ENCODE measurements around the gene PTPRD.

Gene PTPRD

GRCh38 chr9:8600914-8601680 lies 2011.7 kb downstream of the PTPRD start:
- TF ChIP-seq CTCF (IDR thresholded peaks at IDR 0.05; ENCODE audit: insufficient read depth, low read length, poor library complexity, severe bottlenecking) (no peak), EZH2phosphoT487 (conservative IDR thresholded peaks at IDR 0.05; ENCODE audit: low read length) (no peak)
- H3K27me3 ChIP-seq (ENCODE audit: low read length) = no peaks in the 10 kb centered on the region

GRCh38 chr9:8599937-8600336 lies 2012.9 kb downstream of the PTPRD start:
- H3K4me2 ChIP-seq (ENCODE audit: low read depth, low read length, poor library complexity, severe bottlenecking) = no peak overlapping the region
- H3K4me3 ChIP-seq (ENCODE audit: insufficient read depth, low read length, poor library complexity, severe bottlenecking) = no peak overlapping the region
- H3K27me3 ChIP-seq (ENCODE audit: low read length) = no peaks in the 10 kb centered on the region
- H2AFZ ChIP-seq (ENCODE audit: low read depth, low read length, severe bottlenecking) = no peak overlapping the region
- no peaks in the 10 kb centered on the region for H4K20me1 ChIP-seq (ENCODE audit: low read depth, low read length)
- no peaks in the 10 kb centered on the region for H3K79me2 ChIP-seq (ENCODE audit: insufficient read depth, low read length)
- no peaks in the 10 kb centered on the region for H3F3A ChIP-seq (ENCODE audit: insufficient read depth)
- H3K9me2 ChIP-seq (replicated peaks; ENCODE audit: insufficient read depth, low read length) = no peaks in the 10 kb centered on the region
- no peak overlapping the region for H3K9ac ChIP-seq (ENCODE audit: low read length)
- no peak for TF ChIP-seq EZH2phosphoT487 (conservative IDR thresholded peaks at IDR 0.05; ENCODE audit: low read length)
- no peak for TF ChIP-seq CTCF (IDR thresholded peaks at IDR 0.05; ENCODE audit: insufficient read depth, low read length, poor library complexity, severe bottlenecking)
- H3K36me3 ChIP-seq (ENCODE audit: low read length) = no peaks in the 10 kb centered on the region; the same call in 1 of the 2 replicates
- no peak overlapping the region for H3K27ac ChIP-seq (ENCODE audit: low read depth, low read length)
- no peaks in the 10 kb centered on the region for H3K9me3 ChIP-seq (ENCODE audit: insufficient read depth, low read length)

More at GRCh38 chr9:8600914-8601680, 2011.7 kb downstream of the PTPRD start:
- H3K36me3 ChIP-seq (ENCODE audit: low read length) = no peaks in the 10 kb centered on the region; the same call in 1 of the 2 replicates
- no peak overlapping the region for H3K4me3 ChIP-seq (ENCODE audit: insufficient read depth, low read length, poor library complexity, severe bottlenecking)
- H3K9me3 ChIP-seq (ENCODE audit: insufficient read depth, low read length) = no peaks in the 10 kb centered on the region
- H2AFZ ChIP-seq (ENCODE audit: low read depth, low read length, severe bottlenecking) = no peak overlapping the region
- H3K79me2 ChIP-seq (ENCODE audit: insufficient read depth, low read length) = no peaks in the 10 kb centered on the region
- no peaks in the 10 kb centered on the region for H3F3A ChIP-seq (ENCODE audit: insufficient read depth)
- no peaks in the 10 kb centered on the region for H3K9me2 ChIP-seq (replicated peaks; ENCODE audit: insufficient read depth, low read length)
- no peak overlapping the region for H3K4me2 ChIP-seq (ENCODE audit: low read depth, low read length, poor library complexity, severe bottlenecking)
- no peak overlapping the region for H3K27ac ChIP-seq (ENCODE audit: low read depth, low read length)
- H3K9ac ChIP-seq (ENCODE audit: low read length) = no peak overlapping the region
- no peaks in the 10 kb centered on the region for H4K20me1 ChIP-seq (ENCODE audit: low read depth, low read length)

- Histone ChIP-seq H3K79me2 (ENCODE audit: insufficient read depth, low read length) (no peaks in the 10 kb centered on the region), H4K20me1 (ENCODE audit: low read depth, low read length) (no peaks in the 10 kb centered on the region), H3K9me3 (ENCODE audit: insufficient read depth, low read length) (no peaks in the 10 kb centered on the region), H3F3A (ENCODE audit: insufficient read depth) (no peaks in the 10 kb centered on the region), H3K27me3 (ENCODE audit: low read length) (no peaks in the 10 kb centered on the region), H3K9ac (ENCODE audit: low read length) (no peak overlapping the region), H3K36me3 (ENCODE audit: low read length) (no peaks in the 10 kb centered on the region), H3K9me2 (replicated peaks; ENCODE audit: insufficient read depth, low read length) (0 out of 2 replicates have a peak, but pooled peaks cover 4% of the 10 kb centered on the region), H3K4me2 (ENCODE audit: low read depth, low read length, poor library complexity, severe bottlenecking) (no peak overlapping the region), H2AFZ (ENCODE audit: low read depth, low read length, severe bottlenecking) (no peak overlapping the region), H3K27ac (ENCODE audit: low read depth, low read length) (no peak overlapping the region), H3K4me3 (ENCODE audit: insufficient read depth, low read length, poor library complexity, severe bottlenecking) (no peak overlapping the region)
- TF ChIP-seq EZH2phosphoT487 (conservative IDR thresholded peaks at IDR 0.05; ENCODE audit: low read length) = no peak
- TF ChIP-seq CTCF (IDR thresholded peaks at IDR 0.05; ENCODE audit: insufficient read depth, low read length, poor library complexity, severe bottlenecking) = no peak
These were observed 2023.3 kb downstream of the PTPRD start for GRCh38 chr9:8589476-8589875.
